PC-3 (cell line): ENCODE measurements around the gene RPS26. TPM values are rescaled to one million over a fixed set of nuclear protein-coding genes. Genes with fewer than 3 reads are reported as not detected.

Source experiments
- ATAC-seq: fragments of 200-7000 bp; cut with Tn5 transposase; 2 replicates; pipeline ENCODE4 v1.9.1; 2020; ENCODE audit warnings: mild to moderate bottlenecking, moderate library complexity
- BruUV-seq: library from RNA; stranded (reverse); fragments of 400-500 nt; replicated peaks from 2 replicates; lab custom pipeline; 2021; lab: Mats Ljungman, UMichigan
- CTCF ChIA-PET: fragments of 300-600 bp; sonication (Branson Sonifier 250); formaldehyde crosslinking; loops from one replicate; lab custom pipeline; 2022; ENCODE audit warnings: antibody characterized with exemption; lab: Charles Lee
- POLR2A ChIA-PET: fragments of 300-600 bp; sonication (Branson Sonifier 250); formaldehyde crosslinking; loops from one replicate; lab custom pipeline; 2022; ENCODE audit warnings: antibody characterized with exemption; ENCODE audit not compliant: unreplicated experiment; lab: Charles Lee
- DNase-seq: peaks from one replicate; pipeline ENCODE4 v3.0.0-alpha.2; 2015
- H2AFZ ChIP-seq: fragments of 300-600 bp; sonication (generic); 2 replicates; pipeline ENCODE4 v1.6.0; 2016; ENCODE audit warnings: antibody characterized with exemption, low read length
- H3F3A ChIP-seq: fragments of 300-600 bp; sonication (generic); one replicate; pipeline ENCODE4 v1.6.0; 2017; ENCODE audit warnings: antibody characterized with exemption, low read length, control low read depth, mild to moderate bottlenecking; ENCODE audit not compliant: unreplicated experiment
- H3K27ac ChIP-seq: fragments of 300-600 bp; sonication (generic); 2 replicates; pipeline ENCODE4 v1.5.1; 2016; ENCODE audit warnings: mild to moderate bottlenecking, low read length
- H3K27me3 ChIP-seq: fragments of 300-600 bp; sonication (generic); 2 replicates; pipeline ENCODE4 v1.6.1; 2016; ENCODE audit warnings: low read length, mixed read lengths
- H3K36me3 ChIP-seq: fragments of 300-600 bp; sonication (generic); 2 replicates; pipeline ENCODE4 v1.6.1; 2016; ENCODE audit warnings: low read depth, mixed run types, low read length, mixed read lengths
- H3K4me1 ChIP-seq: fragments of 300-600 bp; sonication (generic); 2 replicates; pipeline ENCODE4 v1.5.1; 2016; ENCODE audit warnings: low read length; ENCODE audit not compliant: insufficient read depth
- H3K4me2 ChIP-seq: fragments of 300-600 bp; sonication (generic); 2 replicates; pipeline ENCODE4 v1.6.0; 2016; ENCODE audit warnings: low read length
- H3K4me3 ChIP-seq: fragments of 300-600 bp; sonication (generic); 2 replicates; pipeline ENCODE4 v1.5.1; 2016; ENCODE audit warnings: mild to moderate bottlenecking, low read length, mixed read lengths
- H3K79me2 ChIP-seq: fragments of 300-600 bp; sonication (generic); 2 replicates; pipeline ENCODE4 v1.6.1; 2017; ENCODE audit warnings: low read length, mixed read lengths
- H3K9ac ChIP-seq: fragments of 300-600 bp; sonication (generic); 2 replicates; pipeline ENCODE4 v1.6.0; 2016; ENCODE audit warnings: mild to moderate bottlenecking, low read length
- H3K9me2 ChIP-seq: fragments of 300-600 bp; sonication (generic); replicated peaks from 2 replicates; pipeline ENCODE4 v1.6.1; 2016; ENCODE audit warnings: mixed run types, low read length, mixed read lengths
- H3K9me3 ChIP-seq: fragments of 300-600 bp; sonication (generic); 2 replicates; pipeline ENCODE4 v1.6.1; 2016; ENCODE audit warnings: low read length, mixed read lengths
- H4K20me1 ChIP-seq: fragments of 300-600 bp; sonication (generic); 2 replicates; pipeline ENCODE4 v1.6.1; 2016; ENCODE audit warnings: low read length, mixed read lengths
- CTCF ChIP-seq: fragments of 300-600 bp; sonication (generic); conservative IDR thresholded peaks from 2 replicates; pipeline ENCODE4 v1.5.1; 2017; ENCODE audit warnings: antibody characterized with exemption, low read depth, mild to moderate bottlenecking, low read length
- EZH2 ChIP-seq: fragments of 300-600 bp; sonication (generic); IDR thresholded peaks from one replicate; pipeline ENCODE4 v1.6.1; 2017; ENCODE audit warnings: antibody characterized with exemption, mild to moderate bottlenecking, low read length; ENCODE audit not compliant: unreplicated experiment
- EZH2phosphoT487 ChIP-seq: fragments of 300-600 bp; sonication (generic); IDR thresholded peaks from 2 replicates; pipeline ENCODE4 v1.6.1; 2018; ENCODE audit warnings: mild to moderate bottlenecking, antibody characterized with exemption, low read length, borderline replicate concordance
- intact Hi-C: fragments of 100-400 bp; cut with micrococcal nuclease; formaldehyde crosslinking; loops from 2 replicates; pipeline ENCODE4 v1.9.0; 2023
- total RNA-seq: library from RNA; depleted of rRNA; stranded (reverse); fragments of >200 nt; gene quantifications from 2 replicates; pipeline ENCODE4 v1.2.3, GENCODE V29; 2014

Gene RPS26
- total RNA-seq, 1 experiment from 2014 or later = 320 TPM

DNA sequence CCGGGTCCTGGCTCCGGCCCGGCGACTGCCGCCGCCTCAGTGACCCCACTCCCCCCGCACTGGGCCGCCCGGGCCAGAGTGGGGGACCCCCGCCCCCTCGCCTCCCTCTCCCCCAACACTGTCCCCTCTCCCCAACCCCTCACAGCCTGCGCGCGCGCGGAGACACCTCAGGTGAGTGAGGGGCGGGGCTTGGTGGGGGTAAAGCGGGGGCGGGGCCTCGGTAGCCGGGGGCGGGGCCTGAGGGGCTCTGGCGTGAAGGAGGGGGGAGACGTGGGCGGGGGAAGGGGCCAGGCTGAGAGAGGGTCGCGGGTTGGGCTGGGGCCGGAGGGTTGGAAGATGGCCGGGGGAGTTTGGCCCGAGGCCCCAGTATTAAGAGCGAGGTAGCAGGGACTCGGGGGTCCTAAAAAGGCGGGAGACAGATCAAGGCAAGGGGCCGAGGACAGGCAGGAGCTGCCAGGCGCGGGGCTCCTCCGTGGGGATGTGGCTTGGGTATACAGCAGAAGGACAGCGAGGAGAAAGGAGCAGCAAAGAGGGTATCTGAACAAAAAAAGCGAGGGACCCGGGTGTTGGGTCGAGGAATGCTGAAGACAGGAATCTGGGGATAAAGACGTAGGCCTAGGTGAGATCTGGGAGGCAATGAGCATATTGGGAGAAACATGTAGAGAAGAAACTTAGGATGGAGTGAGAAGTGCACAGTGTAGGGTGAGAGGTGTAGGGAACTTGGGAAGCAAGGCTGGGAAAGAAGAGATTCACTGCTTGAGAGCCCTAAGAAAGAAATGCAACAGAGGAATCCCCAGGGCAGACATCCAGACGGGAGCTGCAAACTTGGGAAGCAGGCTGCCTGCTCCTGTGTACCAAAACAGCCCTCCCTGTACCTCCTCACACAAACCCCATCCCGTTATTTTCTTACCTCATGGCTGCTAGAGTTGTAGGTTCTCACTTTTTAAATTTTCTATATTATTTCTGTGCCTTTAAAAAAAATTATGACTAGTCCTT lies 33.9 kb upstream of the RPS26 start:
- intact Hi-C loops = no loop called here
- peak; percentile 80 for ATAC-seq
- H3K9ac ChIP-seq = peak overlapping the region; percentile 83
- no peaks in the 10 kb centered on the region for H3K9me3 ChIP-seq
- no peaks in the 10 kb centered on the region for H3F3A ChIP-seq
- CTCF ChIA-PET = no interaction called here
- H3K4me2 ChIP-seq = peak overlapping the region; percentile 98
- no peak for TF ChIP-seq CTCF
- peaks cover 4% of the 10 kb centered on the region; the same call in 1 of the 2 replicates for H3K4me1 ChIP-seq
- BruUV-seq = no TSS peak
- DNase-seq = peak; percentile 24
- POLR2A ChIA-PET = interaction anchor here (1.8 kb wide), 1 partner anchor 11 kb away, joined by 15 read pairs; the partner anchor contains the start of gene SUOX
- peaks cover 2% of the 10 kb centered on the region; the same call in 1 of the 2 replicates for H3K36me3 ChIP-seq
- H3K27me3 ChIP-seq = no peaks in the 10 kb centered on the region
- H3K9me2 ChIP-seq = no peaks in the 10 kb centered on the region
- H3K27ac ChIP-seq = peak overlapping the region; percentile 41
- H3K79me2 ChIP-seq = no peaks in the 10 kb centered on the region
- H2AFZ ChIP-seq = peak overlapping the region; percentile 98
- no peaks in the 10 kb centered on the region for H4K20me1 ChIP-seq
- peak overlapping the region; percentile 87 for H3K4me3 ChIP-seq

DNA sequence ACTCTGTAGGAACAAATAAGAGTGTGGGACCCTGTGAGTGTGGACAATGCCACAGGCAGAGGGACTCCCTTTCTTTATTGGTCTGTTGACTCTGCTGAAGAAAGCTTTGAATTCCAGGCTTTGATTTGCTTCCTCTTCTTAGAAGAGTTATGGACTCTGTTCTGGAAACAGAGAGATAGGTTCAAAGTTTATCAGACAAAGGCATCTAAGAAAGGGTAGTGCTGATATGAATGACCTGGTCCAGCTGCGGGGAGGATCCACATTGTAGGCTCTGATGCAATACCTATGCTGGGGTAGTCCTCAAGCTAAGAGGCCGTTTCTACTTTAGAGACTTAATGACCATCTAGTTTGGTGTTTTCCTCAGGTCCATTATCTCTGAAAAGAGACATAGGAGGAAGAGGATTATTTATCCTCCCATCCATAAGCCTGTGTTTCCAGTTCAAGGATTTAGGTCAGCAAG lies 31.6 kb upstream of the RPS26 start:
- Histone ChIP-seq H3K9ac (no peak overlapping the region), H3K9me3 (no peaks in the 10 kb centered on the region), H3K4me2 (no peak overlapping the region), H3K4me1 (peaks cover 4% of the 10 kb centered on the region; the same call in 1 of the 2 replicates), H3K27me3 (no peaks in the 10 kb centered on the region), H3F3A (no peaks in the 10 kb centered on the region), H2AFZ (no peak overlapping the region), H3K9me2 (no peaks in the 10 kb centered on the region), H3K36me3 (no peaks in the 10 kb centered on the region), H4K20me1 (no peaks in the 10 kb centered on the region), H3K4me3 (no peak overlapping the region), H3K27ac (no peak overlapping the region), H3K79me2 (no peaks in the 10 kb centered on the region)
- TF ChIP-seq EZH2phosphoT487 (no peak), CTCF (no peak), EZH2 (no peak)
- no peak for ATAC-seq
- intact Hi-C loops = no loop called here
- ChIA-PET CTCF (no interaction called here), POLR2A (interaction anchor here (0.7 kb wide), 1 partner anchor 37 kb away, joined by 3 read pairs; the partner anchor contains the start of gene RAB5B)
- no peak for DNase-seq
- TSS peak; percentile 29 for BruUV-seq
